GM19468 (cell line): Measurements from ENCODE around the gene ARL16.

Source experiments
- ATAC-seq: cut with Tn5 transposase; IDR thresholded peaks from one replicate; pipeline ENCODE4 v1.9.1; 2021; ENCODE audit warnings: mild to moderate bottlenecking, moderate library complexity, moderate number of reproducible peaks; ENCODE audit not compliant: unreplicated experiment; ENCODE audit errors: extremely low read depth

ARL16 gene

GRCh38 chr17:81683584-81684441, at the start of gene ARL16, which contains the start of gene HGS:
Gene ARL16 (minus strand): TSS chr17:81683797. CDS start chr17:81683753, 44 bp downstream.
Gene HGS (plus strand): TSS chr17:81684011. CDS start chr17:81684067, 56 bp downstream.
- ATAC-seq = peak; percentile 80

DNA sequence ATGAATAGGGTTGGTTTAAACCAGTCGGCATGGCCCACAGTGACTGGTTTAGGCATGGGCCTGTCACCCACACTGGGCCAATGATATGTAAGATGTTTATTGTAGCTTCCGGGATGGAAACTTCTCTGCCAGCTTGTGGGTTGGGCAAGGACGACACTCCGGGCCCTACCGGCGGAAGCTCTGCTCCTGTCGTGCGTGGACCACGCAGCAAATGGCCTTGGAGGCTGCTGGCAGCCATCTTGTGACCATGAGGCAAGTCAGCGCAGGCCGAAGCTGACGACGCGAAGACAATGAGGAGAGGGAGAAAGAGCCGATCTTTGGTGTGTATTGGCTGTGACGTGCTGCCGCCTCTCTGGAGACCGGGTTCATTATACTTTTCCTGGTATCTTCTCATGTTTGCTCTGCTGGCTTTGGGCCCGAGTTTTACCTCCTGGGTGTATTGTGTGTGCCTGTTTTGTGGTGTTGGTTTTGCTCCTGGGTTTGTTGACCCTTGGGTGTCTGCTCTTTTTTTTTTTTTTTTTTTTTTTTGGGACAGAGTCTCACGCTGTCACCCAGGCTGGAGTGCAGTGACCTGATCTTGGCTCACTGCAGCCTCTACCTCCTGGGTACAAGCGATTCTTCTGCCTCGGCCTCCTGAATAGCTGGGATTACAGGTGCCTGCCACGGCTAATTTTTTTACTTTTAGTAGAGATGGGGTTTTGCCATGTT, 43.9 kb upstream of the ARL16 start:
- no peak for ATAC-seq

GRCh38 chr17:81726004-81726403, 42.4 kb upstream of the ARL16 start:
- ATAC-seq = no peak

DNA sequence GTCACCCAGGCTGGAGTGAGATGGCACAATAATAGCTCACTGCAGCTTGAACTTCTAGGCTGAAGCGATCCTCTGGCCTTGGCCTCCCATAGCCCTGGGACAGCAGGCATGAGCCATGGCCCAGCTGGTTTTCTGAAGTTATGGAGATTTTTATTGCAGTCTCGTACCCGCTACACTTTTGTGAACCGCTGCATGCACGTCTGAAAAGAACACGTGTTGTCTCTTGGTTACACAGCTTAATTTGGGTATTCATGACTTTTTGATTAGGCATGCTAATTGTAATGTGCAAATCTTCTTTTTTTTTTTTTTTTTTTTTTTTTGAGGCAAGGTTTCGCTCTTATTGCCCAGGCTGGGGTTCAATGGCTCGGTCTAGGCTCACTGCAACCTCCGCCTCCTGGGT, 41.8 kb upstream of the ARL16 start:
- ATAC-seq = no peak

DNA sequence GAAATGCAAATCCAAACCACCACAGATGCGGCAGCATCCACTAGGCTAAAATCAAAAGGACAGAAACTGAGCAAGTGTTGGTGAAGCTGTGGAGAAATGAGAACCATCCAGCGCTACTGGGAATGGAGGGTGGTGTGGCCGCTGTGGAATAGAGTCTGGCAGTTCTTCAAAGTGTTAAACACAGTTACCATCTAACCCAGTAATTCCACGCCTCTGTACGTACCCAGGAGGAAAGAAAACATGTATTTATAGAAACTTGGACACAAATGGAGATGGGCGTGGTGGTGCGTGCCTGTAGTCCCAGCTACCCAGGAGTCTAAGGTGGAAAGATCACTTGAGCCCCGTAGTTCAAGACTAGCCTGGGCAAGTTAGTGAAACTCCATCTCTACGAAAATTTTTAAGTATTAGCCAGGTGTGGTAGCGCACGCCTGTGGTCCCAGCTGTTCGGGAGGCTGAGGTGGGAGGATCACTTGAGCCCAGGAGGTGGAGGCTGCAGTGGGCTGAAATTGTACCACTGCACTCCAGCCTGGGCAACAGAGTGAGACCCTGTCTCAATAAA, 40.1 kb upstream of the ARL16 start:
- ATAC-seq = no peak

DNA sequence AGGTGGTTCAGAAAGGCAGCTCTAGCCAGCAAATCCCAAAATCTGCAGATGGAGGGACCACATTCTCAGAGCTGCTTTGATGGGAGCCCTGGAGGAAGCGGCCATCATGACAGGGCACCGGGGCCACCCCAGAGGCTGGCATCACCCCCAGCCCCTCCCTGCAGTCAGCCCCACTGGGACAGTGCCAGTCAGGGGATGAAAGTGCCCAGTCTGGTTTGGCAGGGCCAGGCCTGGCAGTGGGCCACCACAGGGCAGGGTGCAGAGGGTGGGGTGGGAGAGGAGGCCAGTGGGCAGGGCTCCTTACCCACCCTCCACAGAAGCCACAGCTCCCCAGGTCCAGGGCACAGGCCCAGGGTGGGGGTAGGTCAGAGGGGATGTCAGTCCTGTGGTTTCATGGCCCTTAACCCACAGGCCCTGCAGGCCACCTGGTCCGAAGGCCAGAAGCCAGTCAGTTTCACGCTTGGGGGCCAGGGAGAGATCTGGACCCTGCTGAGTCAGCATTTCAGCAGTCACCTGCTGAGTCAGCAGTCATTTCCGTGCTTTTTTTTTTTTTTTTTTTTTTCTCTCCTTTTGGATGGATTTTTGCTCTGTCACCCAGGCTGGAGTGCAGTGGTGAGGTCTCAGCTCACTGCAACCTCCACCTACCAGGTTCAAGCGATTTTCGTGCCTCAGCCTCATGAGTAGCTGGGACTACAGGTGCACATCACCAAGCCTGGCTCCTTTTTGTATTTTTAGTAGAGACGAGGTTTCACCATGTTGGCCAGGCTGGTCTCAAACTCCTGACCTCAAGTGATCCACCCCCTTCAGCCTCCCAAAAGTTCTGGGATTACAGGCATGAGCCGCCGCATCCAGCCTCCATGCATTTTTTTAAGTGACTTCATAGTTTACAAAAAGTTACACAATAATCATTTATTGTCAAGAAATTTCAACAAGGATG, 38.9 kb upstream of the ARL16 start:
- no peak for ATAC-seq

DNA sequence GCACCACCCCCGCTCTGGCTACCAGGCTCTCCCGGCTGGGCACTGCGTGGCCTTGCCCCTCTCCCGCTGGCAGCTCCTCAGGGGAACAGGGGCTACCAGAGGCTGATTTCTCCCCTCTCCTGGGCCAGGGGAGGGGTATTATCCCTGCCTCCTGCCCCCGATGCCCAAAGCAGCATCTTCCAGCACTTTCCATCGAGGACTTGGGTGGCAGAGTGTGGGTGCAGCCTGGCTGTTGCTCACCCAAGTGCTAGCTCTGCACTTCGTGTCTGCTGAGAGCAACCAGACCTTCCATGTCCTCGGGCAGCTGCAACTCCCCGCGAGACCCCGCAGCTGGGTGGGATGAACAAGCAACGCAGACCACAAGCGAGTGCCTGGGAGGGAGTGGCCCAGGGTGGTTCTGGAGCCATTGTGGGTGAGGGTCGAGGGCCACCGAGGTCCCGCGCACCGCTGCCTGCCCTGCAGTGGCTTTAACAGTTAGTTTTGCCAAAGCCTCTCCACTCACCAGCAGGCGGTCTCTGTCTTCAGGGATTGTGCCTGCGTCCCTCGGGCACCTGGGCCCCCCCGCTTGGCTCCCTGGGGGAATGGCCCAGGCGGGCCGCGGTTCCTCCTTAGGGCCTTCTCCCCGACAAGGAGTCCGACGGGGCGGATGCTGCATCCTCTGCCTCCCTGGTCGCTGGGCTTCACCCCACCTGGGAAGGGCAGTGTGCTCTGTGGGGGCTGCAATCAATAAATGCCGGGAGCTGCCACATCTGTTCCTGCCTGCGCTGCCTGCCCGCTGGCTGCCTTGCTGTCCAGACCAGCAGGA, 36.9 kb upstream of the ARL16 start:
- no peak for ATAC-seq

DNA sequence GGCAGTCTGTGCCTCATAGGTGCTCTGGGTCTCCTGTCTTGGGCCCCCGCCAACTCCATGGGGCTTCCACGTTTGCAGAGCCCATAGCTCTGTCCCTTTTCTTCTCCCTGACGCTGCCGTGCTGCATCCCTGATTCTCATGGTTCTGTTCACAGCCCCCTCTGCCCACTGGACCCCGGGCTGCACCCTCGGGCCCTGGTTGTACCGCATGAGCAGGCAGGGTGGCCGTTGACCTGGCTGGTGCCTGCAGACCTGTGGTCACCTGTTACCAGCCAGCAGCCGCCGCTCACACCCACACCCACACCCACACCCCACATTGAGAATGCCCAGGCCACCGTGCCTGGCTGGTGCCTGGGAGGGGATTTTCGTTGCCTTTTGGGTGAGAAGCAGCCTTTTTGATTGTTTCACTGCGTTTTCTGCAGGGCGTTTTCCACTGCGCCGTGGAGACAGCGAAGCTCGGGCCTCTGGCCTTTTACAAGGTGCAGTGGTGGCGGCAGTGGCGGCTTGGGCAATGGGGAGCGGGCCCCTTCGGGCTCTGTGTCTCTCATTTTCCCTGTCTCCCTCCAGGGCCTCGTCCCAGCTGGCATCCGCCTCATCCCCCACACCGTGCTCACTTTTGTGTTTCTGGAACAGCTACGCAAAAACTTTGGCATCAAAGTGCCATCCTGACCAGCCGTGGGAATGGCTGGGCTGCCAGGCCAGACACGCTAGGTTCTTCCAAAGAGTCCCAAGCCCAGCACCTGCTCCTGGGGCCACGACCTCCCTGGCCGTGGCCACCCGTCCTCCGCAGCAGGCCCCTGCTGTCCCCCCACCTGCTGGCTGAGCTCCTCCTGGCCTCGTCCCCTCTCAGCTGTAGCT, 36.0 kb upstream of the ARL16 start:
- no peak for ATAC-seq

- no peak for ATAC-seq
These were observed 34.1 kb upstream of the ARL16 start for GRCh38 chr17:81717766-81718089.

DNA sequence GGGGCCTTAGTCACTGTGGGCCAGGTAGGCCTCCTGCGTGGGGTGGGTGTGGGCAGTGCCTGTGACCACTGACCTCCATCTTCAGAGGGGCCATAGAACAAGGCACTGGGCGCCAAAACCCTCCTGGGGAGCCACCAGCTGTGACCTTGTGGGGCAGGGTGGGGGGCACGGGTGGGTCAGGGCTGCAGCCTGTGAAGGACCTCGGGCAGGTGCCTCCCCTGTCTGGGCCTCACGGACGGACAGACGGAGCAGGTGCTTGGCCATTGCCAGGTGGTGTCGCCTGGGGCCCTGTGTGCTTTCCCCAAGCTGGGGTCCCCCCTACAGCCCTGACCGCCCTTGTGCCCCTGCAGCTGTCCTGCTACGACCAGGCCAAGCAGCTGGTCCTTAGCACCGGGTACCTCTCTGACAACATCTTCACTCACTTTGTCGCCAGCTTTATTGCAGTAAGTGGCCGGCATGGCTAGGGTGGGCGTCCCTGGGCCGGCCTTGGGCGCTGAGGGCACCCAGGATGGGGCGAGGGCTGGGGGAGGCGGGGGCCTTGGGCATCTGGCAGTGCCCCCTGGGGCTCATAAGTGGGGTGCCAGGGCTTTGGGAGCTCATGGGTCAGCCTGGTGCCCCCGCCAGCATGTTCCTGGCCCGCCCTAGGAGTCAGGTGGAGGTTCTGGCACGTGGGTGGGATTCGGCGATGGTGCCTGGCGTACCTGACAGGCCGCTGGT, 33.6 kb upstream of the ARL16 start:
- no peak for ATAC-seq

GRCh38 chr17:81716674-81716996, 33.0 kb upstream of the ARL16 start:
- ATAC-seq = no peak

- ATAC-seq = no peak
These were observed 32.5 kb upstream of the ARL16 start for GRCh38 chr17:81715872-81716673.

DNA sequence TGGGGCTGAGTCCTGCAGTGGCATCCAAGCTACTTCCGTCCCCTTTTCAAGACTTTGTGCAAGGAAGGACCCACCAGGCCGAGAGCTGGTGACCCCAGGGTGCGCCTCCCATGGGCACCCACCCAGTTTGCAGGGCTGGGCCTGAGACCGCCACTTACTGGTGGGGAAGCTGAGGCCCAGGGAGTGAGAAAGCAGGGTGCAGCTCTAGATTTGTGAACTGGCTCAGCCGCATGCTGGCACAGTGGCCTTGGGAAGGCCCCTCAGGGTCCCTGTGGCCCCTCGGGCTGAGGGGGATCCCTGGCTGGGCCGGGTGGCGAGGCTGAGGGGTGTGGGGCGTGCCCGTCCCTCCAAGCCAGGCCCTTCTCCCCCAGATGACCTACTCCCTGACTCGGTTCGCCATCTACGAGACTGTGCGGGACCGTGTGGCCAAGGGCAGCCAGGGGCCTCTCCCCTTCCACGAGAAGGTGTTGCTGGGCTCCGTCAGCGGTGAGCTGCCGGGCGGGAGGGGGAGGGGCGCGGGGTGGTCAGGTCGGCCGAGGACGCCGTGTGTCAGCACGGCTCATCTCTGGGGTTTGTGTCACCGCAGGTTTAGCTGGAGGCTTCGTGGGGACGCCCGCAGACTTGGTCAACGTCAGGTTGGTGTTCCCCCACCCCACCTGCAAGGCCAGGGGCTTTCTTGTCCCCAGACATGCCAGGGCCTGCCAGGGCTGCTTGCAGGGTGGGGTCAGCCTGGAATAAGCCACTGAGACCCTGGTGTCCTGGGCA, 31.7 kb upstream of the ARL16 start:
- no peak for ATAC-seq

DNA sequence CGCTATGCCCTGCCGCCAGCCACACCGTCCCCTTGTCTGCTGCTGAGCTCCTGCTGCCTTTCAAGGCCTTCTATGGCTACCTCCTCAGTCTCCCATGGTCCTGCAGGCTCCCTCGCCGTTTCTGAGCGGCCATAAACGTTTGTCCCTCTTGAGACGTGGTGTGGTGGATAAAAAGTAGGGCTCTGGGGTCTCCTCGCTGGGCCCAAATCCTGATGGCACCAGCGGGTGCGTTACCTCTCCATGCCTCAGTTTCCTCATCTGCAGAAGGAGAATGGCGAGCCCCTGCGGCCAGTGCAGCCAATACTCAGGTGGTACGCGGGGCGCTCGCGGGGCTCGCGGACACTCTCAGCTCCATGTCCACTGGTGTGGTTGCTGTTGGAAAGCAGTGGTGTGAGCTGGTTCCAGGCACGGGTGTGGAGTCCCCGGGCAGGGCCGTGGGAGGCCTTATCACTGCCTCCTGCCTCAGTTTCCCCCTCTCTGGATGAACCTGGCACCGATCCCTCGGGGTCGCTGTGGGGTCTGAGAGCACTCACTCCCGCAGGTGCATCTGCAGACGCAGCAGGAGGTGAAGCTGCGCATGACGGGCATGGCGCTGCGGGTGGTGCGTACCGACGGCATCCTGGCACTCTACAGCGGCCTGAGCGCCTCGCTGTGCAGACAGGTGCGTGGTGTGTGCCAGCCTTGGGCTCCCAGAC, 31.0 kb upstream of the ARL16 start:
- no peak for ATAC-seq

- no peak for ATAC-seq
These were observed 30.2 kb upstream of the ARL16 start for GRCh38 chr17:81713556-81714411.
